GM12878 (cell line): ENCODE data around the gene KLC4. TPM values are rescaled to one million over a fixed set of nuclear protein-coding genes. Genes with fewer than 3 reads are reported as not detected.

ENCODE experiments used
- ATAC-seq: fragments of 200-7000 bp; cut with Tn5 transposase; 3 replicates; pipeline ENCODE4 v1.9.1; 2020; ENCODE audit warnings: mild to moderate bottlenecking, moderate library complexity
- BruUV-seq: library from RNA; stranded (reverse); fragments of 400-500 nt; replicated peaks from 2 replicates; lab custom pipeline; 2021; lab: Mats Ljungman, UMichigan
- CTCF ChIA-PET: fragments of 300-600 bp; sonication (Branson Sonifier 250); formaldehyde crosslinking; extraction: SDS; loops from one replicate; lab custom pipeline; 2021; ENCODE audit warnings: inconsistent platforms; lab: Yijun Ruan, JAX
- POLR2A ChIA-PET: fragments of 350-600 bp; formaldehyde crosslinking; extraction: SDS; loops from one replicate; lab custom pipeline; 2021; ENCODE audit warnings: inconsistent platforms; lab: Charles Lee
- RAD21 ChIA-PET: fragments of 300-600 bp; sonication (Branson Sonifier 250); formaldehyde crosslinking; loops from one replicate; lab custom pipeline; 2023; ENCODE audit warnings: antibody characterized with exemption; ENCODE audit not compliant: unreplicated experiment; lab: Charles Lee
- SMC1A ChIA-PET: fragments of 300-600 bp; sonication (Branson Sonifier 250); formaldehyde crosslinking; loops from one replicate; lab custom pipeline; 2023; ENCODE audit not compliant: unreplicated experiment, uncharacterized antibody; lab: Charles Lee
- DNase-seq: peaks from one replicate; pipeline ENCODE4 v3.0.0-alpha.2; 2011; ENCODE audit warnings: low read depth, low spot score
- FAIRE-seq: peaks from 3 replicates; lab custom pipeline; 2011; peaks lifted over from hg19 to GRCh38; lab: Jason Lieb, UNC
- H2AFZ ChIP-seq: 2 replicates; pipeline ENCODE4 v1.6.0; 2011; ENCODE audit warnings: low read depth, low read length, control low read depth; ENCODE audit not compliant: control insufficient read depth
- H3K27ac ChIP-seq: 2 replicates; pipeline ENCODE4 v1.5.1; 2011; ENCODE audit warnings: control low read depth; ENCODE audit not compliant: control insufficient read depth, insufficient read depth
- H3K27me3 ChIP-seq, 2 experiments: replicated peaks in 1 of 2; 2 replicates each; pipeline versions ENCODE4 v1.6.0 to v1.6.1; 2011; ENCODE audit warnings: low read length in 1 of 2; ENCODE audit not compliant: control insufficient read depth in 2 of 2, insufficient read depth in 2 of 2
- H3K36me3 ChIP-seq, 2 experiments: 2 replicates each; pipeline ENCODE4 v1.5.1; 2011; ENCODE audit warnings: low read length in 1 of 2; ENCODE audit not compliant: control insufficient read depth in 2 of 2, insufficient read depth in 2 of 2
- H3K4me1 ChIP-seq: 2 replicates; pipeline ENCODE4 v1.6.1; 2011; ENCODE audit warnings: mild to moderate bottlenecking, low read length, moderate library complexity, mixed read lengths; ENCODE audit not compliant: control insufficient read depth, insufficient read depth
- H3K4me2 ChIP-seq: 2 replicates; pipeline ENCODE4 v1.6.0; 2011; ENCODE audit warnings: control low read depth; ENCODE audit not compliant: control insufficient read depth, insufficient read depth
- H3K4me3 ChIP-seq: fragments of 200-600 bp; sonication (generic); 2 replicates; pipeline ENCODE4 v1.5.1; 2016
- H3K79me2 ChIP-seq: 2 replicates; pipeline ENCODE4 v1.6.0; 2011; ENCODE audit warnings: low read length; ENCODE audit not compliant: control insufficient read depth, insufficient read depth
- H3K9ac ChIP-seq: 2 replicates; pipeline ENCODE4 v1.8.0; 2011; ENCODE audit warnings: low read length, control low read depth, mixed read lengths; ENCODE audit not compliant: control insufficient read depth, insufficient read depth
- H3K9me3 ChIP-seq: replicated peaks from 3 replicates; pipeline ENCODE4 v1.5.1; 2011; ENCODE audit warnings: mild to moderate bottlenecking, low read length; ENCODE audit not compliant: control insufficient read depth, insufficient read depth
- H4K20me1 ChIP-seq: 2 replicates; pipeline ENCODE4 v1.6.0; 2011; ENCODE audit not compliant: control insufficient read depth, insufficient read depth
- EGR1 ChIP-seq, 2 experiments: IDR thresholded peaks; 1 replicate in 1 of 2; 2 replicates in 1 of 2; pipeline ENCODE4 v1.6.1; 2011 to 2012; ENCODE audit warnings: low read depth in 2 of 2, low read length in 2 of 2, borderline replicate concordance in 1 of 2, mild to moderate bottlenecking in 1 of 2, moderate library complexity in 1 of 2
- EP300 ChIP-seq, 2 experiments: fragments of 150-350 bp in 1 of 2; IDR thresholded peaks; 2 replicates each; pipeline ENCODE4 v1.6.1; 2011 to 2012; ENCODE audit warnings: low read depth in 2 of 2, low read length in 2 of 2, borderline replicate concordance in 1 of 2, improper control_type of control experiment in 1 of 2, inconsistent platforms in 1 of 2; ENCODE audit not compliant: control insufficient read depth in 1 of 2
- PAX8 ChIP-seq: fragments of 450-650 bp; IDR thresholded peaks from 2 replicates; pipeline ENCODE4 v1.6.1; 2017; ENCODE audit warnings: mild to moderate bottlenecking, moderate library complexity
- POLR2A ChIP-seq: IDR thresholded peaks from 2 replicates; pipeline ENCODE4 v1.6.1; 2011; ENCODE audit warnings: low read depth, mild to moderate bottlenecking, low read length
- STAT1 ChIP-seq: fragments of 450-650 bp; conservative IDR thresholded peaks from 2 replicates; pipeline ENCODE4 v1.6.1; 2014; ENCODE audit warnings: antibody characterized with exemption, mild to moderate bottlenecking
- YBX1 ChIP-seq: fragments of 450-650 bp; IDR thresholded peaks from 2 replicates; pipeline ENCODE4 v1.6.1; 2016; ENCODE audit warnings: antibody characterized with exemption
- WGBS: methylation state at CpG from one replicate; pipeline ENCODE4 v1.1.6; 2016; ENCODE audit warnings: low lambda C conversion rate; ENCODE audit not compliant: insufficient replicate concordance, insufficient coverage; ENCODE audit errors: missing lambda C conversion rate; 5-methylcytosine and 5-hydroxymethylcytosine counted together
- in situ Hi-C: fragments of 300-500 bp; cut with MboI; formaldehyde crosslinking; loops from 9 replicates; pipeline ENCODE4 v1.14.3; 2018; ENCODE audit warnings: mixed read lengths
- intact Hi-C: fragments of 100-400 bp; cut with micrococcal nuclease; formaldehyde crosslinking; loops from one replicate; pipeline ENCODE4 v1.14.2; 2022; ENCODE audit not compliant: unreplicated experiment
- polyA plus RNA-seq, 11 experiments: library from polyadenylated mRNA; depleted of rRNA in 4 of 11; unstranded in 6 of 11; stranded (reverse) in 5 of 11; fragments of >200 nt; fragmentation: Nextera tagmentation in 4 of 11; fragmentation: Illumina TruSeq in 1 of 11; extraction: Ambion mirVana in 4 of 11; extraction: Trizol in 1 of 11; gene quantifications; 1 replicate in 1 of 11; 2 replicates in 10 of 11; pipeline versions ENCODE4 v1.2.1 to v1.2.3, GENCODE V29; 2011 to 2016; ENCODE audit warnings: inconsistent platforms in 2 of 11, missing spikeins in 2 of 11, low read depth in 1 of 11
- total RNA-seq, 4 experiments: library from RNA; depleted of rRNA in 3 of 4; stranded (reverse); fragments of >200 nt in 3 of 4; fragmentation: Illumina TruSeq in 1 of 4; extraction: Trizol in 1 of 4; gene quantifications; 2 replicates each; pipeline versions ENCODE4 v1.2.1 to v1.2.3, GENCODE V29; 2013 to 2021
- TF ChIP-seq, protein P1 (sequence below): IDR thresholded peaks from 2 replicates; pipeline ENCODE4 v1.6.1; 2012; ENCODE audit warnings: low read depth, low read length, improper control_type of control experiment
- TF ChIP-seq, protein P2 (sequence below): IDR thresholded peaks from 2 replicates; pipeline ENCODE4 v1.6.1; 2012; ENCODE audit warnings: low read length, inconsistent platforms
- TF ChIP-seq, protein P3 (sequence below): fragments of 450-650 bp; IDR thresholded peaks from 2 replicates; pipeline ENCODE4 v1.6.1; 2017; ENCODE audit warnings: mild to moderate bottlenecking, low read depth, inconsistent platforms; ENCODE audit not compliant: poor library complexity, severe bottlenecking
- TF ChIP-seq, protein P4 (sequence below): fragments of 450-650 bp; IDR thresholded peaks from 2 replicates; pipeline ENCODE4 v1.6.1; 2016; ENCODE audit warnings: mild to moderate bottlenecking
- TF ChIP-seq, protein P5 (sequence below): fragments of 450-650 bp; IDR thresholded peaks from 2 replicates; pipeline ENCODE4 v1.6.1; 2017; ENCODE audit warnings: borderline replicate concordance

KLC4 gene
- total and polyA plus RNA-seq, 10 of the 15 experiments (the other 5 are each of a cell fraction or from before 2014, with no cell fraction given): 0.90 to 13.4 (median 6.9) TPM

DNA sequence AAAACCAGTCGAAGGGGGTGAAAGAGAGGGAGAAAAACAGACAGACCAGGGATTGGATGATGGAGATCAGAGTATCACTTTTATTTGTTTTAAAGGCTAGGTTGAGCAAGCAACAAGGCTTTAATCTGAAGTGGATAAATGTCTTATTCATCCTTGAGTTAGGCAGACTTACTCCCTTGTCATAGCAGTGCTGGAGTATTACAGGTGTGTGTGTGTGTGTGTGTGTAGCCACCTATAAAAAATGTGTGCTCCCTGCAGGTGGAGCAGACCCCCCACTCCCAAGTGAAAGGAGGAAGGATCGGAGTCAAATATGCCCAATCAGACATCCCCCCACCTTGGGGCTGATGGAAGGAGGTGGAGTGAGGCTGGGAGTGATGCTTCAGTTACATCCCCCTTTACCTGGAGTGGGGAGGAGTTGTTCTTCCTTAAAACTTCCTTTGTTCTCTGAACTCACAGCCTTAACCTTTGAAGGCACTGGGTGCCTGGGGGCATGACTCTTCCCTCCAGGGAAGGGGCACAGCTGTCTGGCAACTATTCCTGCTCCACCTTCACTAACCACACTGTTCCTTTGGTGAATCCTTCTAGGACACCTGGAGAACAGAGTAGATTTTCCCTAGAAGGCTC is 43.9 kb downstream of the KLC4 start:
- CTCF ChIA-PET: no interaction called here
- Histone ChIP-seq H3K27ac (no peak overlapping the region), H3K4me2 (no peak overlapping the region), H3K4me1 (no peaks in the 10 kb centered on the region), H3K79me2 (no peaks in the 10 kb centered on the region), H2AFZ (no peak overlapping the region), H3K4me3 (no peak overlapping the region), H3K36me3 (no peaks in the 10 kb centered on the region), H3K9ac (no peak overlapping the region), H3K27me3 (no peaks in the 10 kb centered on the region), H3K9me3 (no peaks in the 10 kb centered on the region), H4K20me1 (no peaks in the 10 kb centered on the region)
- FAIRE-seq (no peak), ATAC-seq (no peak), DNase-seq (no peak)
- in situ Hi-C loops (no loop called here), intact Hi-C loops (no loop called here)
- 44% methylated on average over 2 of the region's 2 CpGs for WGBS
- RAD21 ChIA-PET: no interaction called here
- no peak for TF ChIP-seq EGR1 (IDR thresholded peaks at IDR 0.05; ENCODE audit: borderline replicate concordance in 1 of 2, low read depth in 2 of 2, low read length in 2 of 2)
- TF ChIP-seq, protein P1, sequence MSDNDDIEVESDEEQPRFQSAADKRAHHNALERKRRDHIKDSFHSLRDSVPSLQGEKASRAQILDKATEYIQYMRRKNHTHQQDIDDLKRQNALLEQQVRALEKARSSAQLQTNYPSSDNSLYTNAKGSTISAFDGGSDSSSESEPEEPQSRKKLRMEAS: no peak
- TF ChIP-seq, protein P2, sequence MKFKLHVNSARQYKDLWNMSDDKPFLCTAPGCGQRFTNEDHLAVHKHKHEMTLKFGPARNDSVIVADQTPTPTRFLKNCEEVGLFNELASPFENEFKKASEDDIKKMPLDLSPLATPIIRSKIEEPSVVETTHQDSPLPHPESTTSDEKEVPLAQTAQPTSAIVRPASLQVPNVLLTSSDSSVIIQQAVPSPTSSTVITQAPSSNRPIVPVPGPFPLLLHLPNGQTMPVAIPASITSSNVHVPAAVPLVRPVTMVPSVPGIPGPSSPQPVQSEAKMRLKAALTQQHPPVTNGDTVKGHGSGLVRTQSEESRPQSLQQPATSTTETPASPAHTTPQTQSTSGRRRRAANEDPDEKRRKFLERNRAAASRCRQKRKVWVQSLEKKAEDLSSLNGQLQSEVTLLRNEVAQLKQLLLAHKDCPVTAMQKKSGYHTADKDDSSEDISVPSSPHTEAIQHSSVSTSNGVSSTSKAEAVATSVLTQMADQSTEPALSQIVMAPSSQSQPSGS: no peak
- TF ChIP-seq, protein P3, sequence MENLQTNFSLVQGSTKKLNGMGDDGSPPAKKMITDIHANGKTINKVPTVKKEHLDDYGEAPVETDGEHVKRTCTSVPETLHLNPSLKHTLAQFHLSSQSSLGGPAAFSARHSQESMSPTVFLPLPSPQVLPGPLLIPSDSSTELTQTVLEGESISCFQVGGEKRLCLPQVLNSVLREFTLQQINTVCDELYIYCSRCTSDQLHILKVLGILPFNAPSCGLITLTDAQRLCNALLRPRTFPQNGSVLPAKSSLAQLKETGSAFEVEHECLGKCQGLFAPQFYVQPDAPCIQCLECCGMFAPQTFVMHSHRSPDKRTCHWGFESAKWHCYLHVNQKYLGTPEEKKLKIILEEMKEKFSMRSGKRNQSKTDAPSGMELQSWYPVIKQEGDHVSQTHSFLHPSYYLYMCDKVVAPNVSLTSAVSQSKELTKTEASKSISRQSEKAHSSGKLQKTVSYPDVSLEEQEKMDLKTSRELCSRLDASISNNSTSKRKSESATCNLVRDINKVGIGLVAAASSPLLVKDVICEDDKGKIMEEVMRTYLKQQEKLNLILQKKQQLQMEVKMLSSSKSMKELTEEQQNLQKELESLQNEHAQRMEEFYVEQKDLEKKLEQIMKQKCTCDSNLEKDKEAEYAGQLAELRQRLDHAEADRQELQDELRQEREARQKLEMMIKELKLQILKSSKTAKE: no peak
- TF ChIP-seq PAX8: no peak
- TF ChIP-seq STAT1: no peak
- no peak for TF ChIP-seq EP300 (IDR thresholded peaks at IDR 0.05; ENCODE audit: borderline replicate concordance in 1 of 2, control insufficient read depth in 1 of 2, low read depth in 2 of 2, low read length in 2 of 2)
- TF ChIP-seq POLR2A: no peak
- TF ChIP-seq, protein P4, sequence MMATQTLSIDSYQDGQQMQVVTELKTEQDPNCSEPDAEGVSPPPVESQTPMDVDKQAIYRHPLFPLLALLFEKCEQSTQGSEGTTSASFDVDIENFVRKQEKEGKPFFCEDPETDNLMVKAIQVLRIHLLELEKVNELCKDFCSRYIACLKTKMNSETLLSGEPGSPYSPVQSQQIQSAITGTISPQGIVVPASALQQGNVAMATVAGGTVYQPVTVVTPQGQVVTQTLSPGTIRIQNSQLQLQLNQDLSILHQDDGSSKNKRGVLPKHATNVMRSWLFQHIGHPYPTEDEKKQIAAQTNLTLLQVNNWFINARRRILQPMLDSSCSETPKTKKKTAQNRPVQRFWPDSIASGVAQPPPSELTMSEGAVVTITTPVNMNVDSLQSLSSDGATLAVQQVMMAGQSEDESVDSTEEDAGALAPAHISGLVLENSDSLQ: no peak
- TF ChIP-seq, protein P5, sequence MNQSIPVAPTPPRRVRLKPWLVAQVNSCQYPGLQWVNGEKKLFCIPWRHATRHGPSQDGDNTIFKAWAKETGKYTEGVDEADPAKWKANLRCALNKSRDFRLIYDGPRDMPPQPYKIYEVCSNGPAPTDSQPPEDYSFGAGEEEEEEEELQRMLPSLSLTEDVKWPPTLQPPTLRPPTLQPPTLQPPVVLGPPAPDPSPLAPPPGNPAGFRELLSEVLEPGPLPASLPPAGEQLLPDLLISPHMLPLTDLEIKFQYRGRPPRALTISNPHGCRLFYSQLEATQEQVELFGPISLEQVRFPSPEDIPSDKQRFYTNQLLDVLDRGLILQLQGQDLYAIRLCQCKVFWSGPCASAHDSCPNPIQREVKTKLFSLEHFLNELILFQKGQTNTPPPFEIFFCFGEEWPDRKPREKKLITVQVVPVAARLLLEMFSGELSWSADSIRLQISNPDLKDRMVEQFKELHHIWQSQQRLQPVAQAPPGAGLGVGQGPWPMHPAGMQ: no peak
- TF ChIP-seq YBX1: no peak
- no TSS peak for BruUV-seq
- POLR2A ChIA-PET: no interaction called here
- SMC1A ChIA-PET: no interaction called here
